MM.1S (cell line): ENCODE data around the gene HPS6.

Experiments
- EZH2phosphoT487 ChIP-seq: fragments of 300-600 bp; sonication (generic); IDR thresholded peaks from 2 replicates; pipeline ENCODE4 v1.6.1; 2018; ENCODE audit warnings: antibody characterized with exemption, low read length
- TF ChIP-seq, protein P1 (sequence below): fragments of 300-600 bp; sonication (generic); IDR thresholded peaks from 2 replicates; pipeline ENCODE4 v1.5.1; 2016; ENCODE audit warnings: antibody characterized with exemption, low read length, mixed read lengths

DNA sequence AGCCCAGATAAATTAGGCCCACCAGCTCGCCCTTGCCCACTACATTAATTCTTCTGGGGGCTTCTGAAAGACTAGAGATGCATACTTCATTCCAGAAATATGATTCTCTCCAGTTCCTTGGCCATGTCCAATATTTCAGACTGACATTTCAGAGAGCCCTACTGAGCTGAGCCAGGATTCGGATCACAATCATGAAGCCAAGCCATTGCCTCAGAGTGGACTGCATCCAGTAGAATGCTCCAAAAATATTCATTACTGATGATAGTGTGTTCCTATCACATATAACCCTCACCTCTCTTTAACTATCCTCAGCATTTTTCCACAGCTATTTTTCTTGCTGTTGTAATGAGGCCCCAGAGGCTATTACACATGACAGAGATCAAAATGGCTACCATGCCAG, 47.9 kb upstream of the HPS6 start:
- TF ChIP-seq, protein P1, sequence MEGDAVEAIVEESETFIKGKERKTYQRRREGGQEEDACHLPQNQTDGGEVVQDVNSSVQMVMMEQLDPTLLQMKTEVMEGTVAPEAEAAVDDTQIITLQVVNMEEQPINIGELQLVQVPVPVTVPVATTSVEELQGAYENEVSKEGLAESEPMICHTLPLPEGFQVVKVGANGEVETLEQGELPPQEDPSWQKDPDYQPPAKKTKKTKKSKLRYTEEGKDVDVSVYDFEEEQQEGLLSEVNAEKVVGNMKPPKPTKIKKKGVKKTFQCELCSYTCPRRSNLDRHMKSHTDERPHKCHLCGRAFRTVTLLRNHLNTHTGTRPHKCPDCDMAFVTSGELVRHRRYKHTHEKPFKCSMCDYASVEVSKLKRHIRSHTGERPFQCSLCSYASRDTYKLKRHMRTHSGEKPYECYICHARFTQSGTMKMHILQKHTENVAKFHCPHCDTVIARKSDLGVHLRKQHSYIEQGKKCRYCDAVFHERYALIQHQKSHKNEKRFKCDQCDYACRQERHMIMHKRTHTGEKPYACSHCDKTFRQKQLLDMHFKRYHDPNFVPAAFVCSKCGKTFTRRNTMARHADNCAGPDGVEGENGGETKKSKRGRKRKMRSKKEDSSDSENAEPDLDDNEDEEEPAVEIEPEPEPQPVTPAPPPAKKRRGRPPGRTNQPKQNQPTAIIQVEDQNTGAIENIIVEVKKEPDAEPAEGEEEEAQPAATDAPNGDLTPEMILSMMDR: no peak
- TF ChIP-seq EZH2phosphoT487: no peak
